Panc1 (cell line): ENCODE results near the gene PHF1. TPM values are rescaled to one million over a fixed set of nuclear protein-coding genes. Genes with fewer than 3 reads are reported as not detected.
"Not testable (repeated sequence)": the region's sequence is repeated elsewhere in the genome, so short reads cannot be mapped to it uniquely, and the experiment has no call there.

ENCODE experiments used
- ATAC-seq: fragments of 200-7000 bp; cut with Tn5 transposase; 2 replicates; pipeline ENCODE4 v1.9.1; 2020; ENCODE audit warnings: mild to moderate bottlenecking, moderate library complexity
- Bru-seq: library from RNA; stranded (reverse); fragments of 400-500 nt; gene quantifications from one replicate; lab custom pipeline; 2021; lab: Mats Ljungman, UMichigan
- BruChase-seq, 2 experiments: library from RNA; stranded (reverse); fragments of 400-500 nt; gene quantifications; one replicate each; lab custom pipeline; 2021; lab: Mats Ljungman, UMichigan
- BruUV-seq: library from RNA; stranded (reverse); fragments of 400-500 nt; replicated peaks from 2 replicates; lab custom pipeline; 2021; lab: Mats Ljungman, UMichigan
- CTCF ChIA-PET: fragments of 300-600 bp; sonication (Branson Sonifier 250); formaldehyde crosslinking; loops from one replicate; lab custom pipeline; 2022; ENCODE audit warnings: antibody characterized with exemption; lab: Charles Lee
- POLR2A ChIA-PET: fragments of 300-600 bp; sonication (Branson Sonifier 250); formaldehyde crosslinking; loops from one replicate; lab custom pipeline; 2022; ENCODE audit warnings: antibody characterized with exemption; lab: Charles Lee
- DNase-seq: peaks from one replicate; pipeline ENCODE4 v3.0.0-alpha.2; 2010; ENCODE audit warnings: low read depth, low spot score
- H3K27ac ChIP-seq: 2 replicates; pipeline ENCODE4 v1.5.1; 2011; ENCODE audit warnings: mild to moderate bottlenecking, low read length, inconsistent platforms
- H3K27me3 ChIP-seq: fragments of 200-500 bp; sonication (Bioruptor generic); 2 replicates; pipeline ENCODE4 v1.6.0; 2014; ENCODE audit warnings: low read length, inconsistent platforms; ENCODE audit not compliant: control insufficient read depth, insufficient read depth
- H3K36me3 ChIP-seq: fragments of 200-500 bp; sonication (Bioruptor generic); 2 replicates; pipeline ENCODE4 v1.5.1; 2014; ENCODE audit warnings: inconsistent platforms, mild to moderate bottlenecking, low read length, moderate library complexity; ENCODE audit not compliant: control insufficient read depth, insufficient read depth
- H3K4me1 ChIP-seq: 2 replicates; pipeline ENCODE4 v1.5.1; 2011; ENCODE audit warnings: inconsistent platforms, mild to moderate bottlenecking, low read length, moderate library complexity; ENCODE audit not compliant: control insufficient read depth, insufficient read depth
- H3K4me3 ChIP-seq, 2 experiments: 2 replicates each; pipeline ENCODE4 v1.5.1; 2011 to 2012; ENCODE audit warnings: low read depth in 2 of 2, low read length in 2 of 2, mild to moderate bottlenecking in 2 of 2, inconsistent platforms in 1 of 2, moderate library complexity in 1 of 2
- H3K9me3 ChIP-seq: fragments of 200-500 bp; sonication (Bioruptor generic); 2 replicates; pipeline ENCODE4 v1.5.1; 2014; ENCODE audit warnings: low read depth, mild to moderate bottlenecking, inconsistent platforms, low read length, moderate library complexity; ENCODE audit not compliant: control insufficient read depth, insufficient read depth
- CTCF ChIP-seq: fragments of 450-650 bp; IDR thresholded peaks from 2 replicates; pipeline ENCODE4 v1.5.1; 2017; ENCODE audit warnings: mild to moderate bottlenecking
- POLR2AphosphoS5 ChIP-seq: IDR thresholded peaks from 2 replicates; pipeline ENCODE4 v1.6.1; 2012; ENCODE audit warnings: mild to moderate bottlenecking, low read depth, low read length, moderate library complexity
- REST ChIP-seq, 2 experiments: IDR thresholded peaks; 2 replicates each; pipeline ENCODE4 v1.6.1; 2011 to 2012; ENCODE audit warnings: low read depth in 2 of 2, control low read depth in 1 of 2, low read length in 1 of 2, mild to moderate bottlenecking in 1 of 2, moderate library complexity in 1 of 2; ENCODE audit not compliant: insufficient read depth in 1 of 2
- SIN3A ChIP-seq: IDR thresholded peaks from 2 replicates; pipeline ENCODE4 v1.6.1; 2012; ENCODE audit warnings: low read depth, mild to moderate bottlenecking, low read length, moderate library complexity, borderline replicate concordance; ENCODE audit not compliant: insufficient read depth
- TCF7L2 ChIP-seq: IDR thresholded peaks from 2 replicates; pipeline ENCODE4 v1.6.1; 2011; ENCODE audit warnings: mild to moderate bottlenecking, low read depth, low read length, inconsistent platforms
- in situ Hi-C: cut with HindIII; loops from 2 replicates; pipeline ENCODE4 v1.10.0; 2016; ENCODE audit warnings: low sequenced_read_pairs, low pct_unique_long_range_greater_than_20kb
- intact Hi-C: fragments of 100-400 bp; cut with micrococcal nuclease; formaldehyde crosslinking; loops from one replicate; pipeline ENCODE4 v1.10.0; 2022; ENCODE audit not compliant: unreplicated experiment
- long read RNA-seq: library from polyadenylated mRNA; unstranded; transcript quantifications from one replicate; pipeline ENCODE4 v2.0.0, GENCODE V29; 2021; ENCODE audit not compliant: unreplicated experiment
- polyA plus RNA-seq: library from polyadenylated mRNA; unstranded; fragments of >200 nt; gene quantifications from one replicate; pipeline ENCODE4 v1.2.1, GENCODE V29; 2012; ENCODE audit warnings: missing spikeins; ENCODE audit not compliant: insufficient read length
- total RNA-seq: library from RNA; stranded (reverse); gene quantifications from one replicate; pipeline ENCODE4 v1.2.1, GENCODE V29; 2021; ENCODE audit not compliant: unreplicated experiment

Gene PHF1
- total RNA-seq (51.6 TPM), Bru-seq, nascent RNA (percentile 68 among the genes with signal in this experiment), BruChase-seq, experiment 1, labeled RNA remaining after a 2-hour chase (percentile 87 among the genes with signal in this experiment), BruChase-seq, experiment 2, labeled RNA remaining after a 6-hour chase (percentile 91 among the genes with signal in this experiment)
- polyA plus RNA-seq: 50.3 TPM
- long read RNA-seq, transcript PHF1-202 (15 exons, 2,330 nt): major isoform, 7 of 34 reads
- long read RNA-seq, partial matches to known transcripts: 19 of 34 reads
- long read RNA-seq, other reads (novel, unspliced or antisense): 7 of 34 reads

DNA sequence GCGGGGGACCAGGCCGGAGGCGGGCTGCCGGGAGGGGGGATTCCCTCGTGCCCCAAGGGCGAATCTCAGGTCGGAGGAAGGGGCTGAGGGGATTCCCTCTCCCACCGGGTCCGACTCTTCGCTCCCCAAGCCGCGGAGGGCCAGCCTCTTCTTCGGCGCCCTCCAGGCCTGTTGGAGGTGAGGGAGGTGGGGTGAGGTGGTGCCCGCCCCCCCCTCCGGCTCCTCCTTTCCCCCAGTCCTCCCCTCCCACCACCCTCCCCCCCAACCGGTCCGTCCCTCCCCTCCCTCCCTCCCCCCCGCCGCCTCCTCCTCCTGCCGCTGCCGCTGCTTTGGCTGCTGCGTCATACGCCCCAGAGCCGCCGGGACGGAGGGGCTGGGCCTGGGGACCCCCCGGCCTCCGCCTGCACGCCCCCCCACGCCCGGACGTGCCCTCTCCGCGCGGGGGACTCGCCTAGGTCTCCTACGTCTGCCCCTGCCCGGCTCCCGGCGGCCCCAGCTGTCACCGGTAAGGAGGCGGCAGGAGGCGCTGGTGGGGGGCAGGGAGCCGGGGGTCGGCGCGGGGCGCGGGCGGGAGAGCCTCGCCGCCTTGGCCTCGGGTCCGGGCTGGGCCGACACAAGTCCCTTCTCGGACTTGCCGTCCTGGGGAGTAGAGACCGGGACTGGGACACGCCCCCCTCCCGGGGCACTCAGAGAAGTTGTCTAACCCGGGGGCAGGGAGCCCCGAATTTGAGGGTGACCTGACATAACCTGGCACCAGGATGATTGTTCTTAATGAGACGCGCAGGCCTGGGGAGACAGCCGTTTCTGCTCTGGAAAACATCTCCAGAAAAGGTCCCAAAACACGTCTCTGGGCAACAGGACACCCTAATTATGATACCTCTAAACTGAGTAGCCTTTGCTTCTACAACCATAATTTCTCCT lies at the start of gene PHF1:
PHF1 (plus strand) TSS at position 304 of the 921 bp plus-strand sequence. CDS start 1,250 bp downstream, outside the sequence.
- Histone ChIP-seq H3K4me3 (peak within 1 kb of the TSS; percentile 67 to 83), H3K36me3 (peaks cover 9% of the 10 kb centered on the region), H3K27ac (peak within 1 kb of the TSS; percentile 93), H3K4me1 (peaks cover 29% of the 10 kb centered on the region), H3K27me3 (no peaks in the 10 kb centered on the region), H3K9me3 (no peaks in the 10 kb centered on the region)
- no TSS peak for BruUV-seq
- ATAC-seq (peak; percentile 55), DNase-seq (no peak)
- intact Hi-C loops (no loop called here), in situ Hi-C loops (no loop called here)
- ChIA-PET CTCF (interaction anchor here (0.6 to 0.9 kb wide), 3 partner anchors 15 to 735 kb away, joined by 4 to 11 read pairs (median 7); no protein-coding TSS in a partner anchor), POLR2A (interaction anchor here (0.6 to 0.7 kb wide), 3 partner anchors 15 to 437 kb away, joined by 3 to 7 read pairs (median 4); no protein-coding TSS in a partner anchor)
- TF ChIP-seq POLR2AphosphoS5 (no peak), REST (IDR thresholded peaks at IDR 0.05; ENCODE audit: insufficient read depth in 1 of 2, low read depth in 2 of 2, low read length in 1 of 2) (no peak), TCF7L2 (no peak), CTCF (no peak), SIN3A (peak; percentile 58; the same call in 1 of the 2 replicates)

GRCh38 chr6:33363486-33363885 lies 47.3 kb upstream of the PHF1 start:
- H3K27ac ChIP-seq, POLR2A ChIA-PET, H3K9me3 ChIP-seq, H3K36me3 ChIP-seq, intact Hi-C loops, DNase-seq, CTCF ChIA-PET, H3K4me3 ChIP-seq, H3K27me3 ChIP-seq, H3K4me1 ChIP-seq, in situ Hi-C loops, BruUV-seq, ATAC-seq: not testable (repeated sequence)

DNA sequence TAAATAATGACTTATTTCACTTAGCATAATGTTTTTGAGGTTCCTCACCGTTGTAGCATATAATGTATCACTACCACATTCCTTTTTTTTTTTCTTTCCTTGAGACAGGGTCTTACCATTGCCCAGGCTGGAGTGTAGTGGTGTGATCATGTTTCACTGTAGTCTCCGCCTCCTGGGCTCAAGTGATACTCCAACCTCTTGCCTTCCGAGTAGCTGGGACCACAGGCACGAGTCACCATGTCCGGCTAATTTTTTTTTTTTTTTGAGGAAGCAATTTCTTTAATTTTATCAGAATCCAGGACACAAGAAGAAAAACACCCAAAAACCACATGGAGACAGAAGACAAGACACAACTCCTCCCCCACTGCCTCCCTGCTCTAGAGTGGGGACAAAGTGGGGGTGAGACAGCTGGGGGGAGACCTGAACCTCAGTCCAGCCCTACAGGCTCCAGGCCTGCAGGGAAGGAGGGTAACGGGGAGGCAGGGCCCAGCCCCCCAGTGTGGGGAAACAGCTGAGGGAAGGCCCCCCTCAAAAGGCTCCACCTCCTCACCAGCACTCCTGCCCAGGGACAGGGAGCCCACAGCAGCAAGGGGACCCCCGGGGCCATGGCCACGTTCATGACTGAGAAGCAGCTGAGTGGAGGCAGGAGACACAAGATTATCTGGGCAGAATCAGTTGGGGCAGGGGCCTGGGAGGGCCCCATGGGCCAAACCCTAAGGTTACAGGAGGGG lies 46.2 kb upstream of the PHF1 start:
- H3K4me1 ChIP-seq, H3K36me3 ChIP-seq, H3K27me3 ChIP-seq, H3K27ac ChIP-seq, H3K9me3 ChIP-seq, DNase-seq, intact Hi-C loops, POLR2A ChIA-PET, BruUV-seq, in situ Hi-C loops, H3K4me3 ChIP-seq: not testable (repeated sequence)
- peak; percentile 22; the same call in 1 of the 2 replicates for ATAC-seq
- CTCF ChIA-PET: interaction anchor here (0.7 kb wide), 1 partner anchor 215 kb away, joined by 3 read pairs; no protein-coding TSS in a partner anchor

DNA sequence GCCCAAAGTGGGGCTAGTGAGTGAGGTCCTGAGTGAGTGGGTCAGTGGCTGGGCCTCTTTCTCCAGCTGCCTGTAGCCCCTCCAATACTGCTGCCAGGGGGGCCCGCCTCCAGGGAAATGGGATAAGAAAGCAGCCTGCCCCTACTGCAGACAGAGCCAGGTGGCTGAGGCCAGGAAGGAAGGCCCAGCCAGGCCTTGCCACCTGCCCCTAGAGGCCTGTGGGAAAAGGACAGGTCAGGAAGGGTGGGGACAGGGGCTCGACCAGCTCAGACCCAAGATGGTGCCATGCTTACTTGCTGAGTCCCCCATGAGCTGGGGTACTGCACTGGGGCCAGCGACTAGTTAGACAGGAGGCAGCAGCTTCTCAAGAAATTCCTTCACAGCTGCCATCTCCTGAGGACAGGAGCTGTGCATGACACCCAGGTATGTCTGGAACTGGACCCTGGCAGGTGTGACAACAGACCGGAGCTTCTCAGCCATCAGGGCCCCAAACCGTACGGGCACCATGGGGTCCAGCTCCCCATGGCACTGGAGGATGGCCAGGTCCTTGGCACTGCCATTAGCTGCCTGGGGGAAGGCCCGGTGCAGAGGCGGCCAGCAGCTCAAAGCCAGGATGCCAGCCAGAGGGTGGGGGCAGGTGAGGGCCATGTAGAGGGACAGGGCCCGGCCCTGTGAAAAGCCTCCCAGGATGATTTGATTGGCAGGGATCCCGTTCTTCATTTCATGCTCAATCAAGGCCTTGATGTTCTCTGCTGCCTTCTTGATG lies 45.4 kb upstream of the PHF1 start:
- intact Hi-C loops, CTCF ChIA-PET, H3K4me3 ChIP-seq, in situ Hi-C loops, H3K36me3 ChIP-seq, H3K27ac ChIP-seq, H3K9me3 ChIP-seq, H3K4me1 ChIP-seq, H3K27me3 ChIP-seq, DNase-seq, POLR2A ChIA-PET, BruUV-seq: not testable (repeated sequence)
- peak; percentile 69 for ATAC-seq
